Measurements from ENCODE around the gene GLS. TPM values are rescaled to one million over a fixed set of nuclear protein-coding genes. Genes with fewer than 3 reads are reported as not detected.

The GLS gene
- total RNA-seq, 1 donor from 2014 or later = 163 TPM

- Histone ChIP-seq H3K36me3 (ENCODE audit: control insufficient read depth in 3 of 3, insufficient read depth in 3 of 3, low read length in 3 of 3) (peaks cover 36 to 69% (median 61%) of the 10 kb centered on the region in 3 donors), H3K4me3 (ENCODE audit: low read length in 3 of 3) (no peak overlapping the region), H3K9me3 (ENCODE audit: control insufficient read depth in 3 of 3, low read length in 3 of 3) (no peaks in the 10 kb centered on the region), H3K27me3 (ENCODE audit: control insufficient read depth in 3 of 3, insufficient read depth in 3 of 3, low read length in 3 of 3) (no peaks in the 10 kb centered on the region), H3K4me1 (ENCODE audit: control insufficient read depth in 3 of 3, insufficient read depth in 3 of 3, low read length in 3 of 3) (peaks cover 5 to 8% (median 8%) of the 10 kb centered on the region in 3 donors), H3K27ac (ENCODE audit: low read depth, low read length) (no peak overlapping the region), H3K9ac (ENCODE audit: low read depth in 1 of 3, low read length in 3 of 3) (no peak overlapping the region)
Observed at GRCh38 chr2:191006997-191007783, 126.6 kb downstream of the GLS start.

DNA sequence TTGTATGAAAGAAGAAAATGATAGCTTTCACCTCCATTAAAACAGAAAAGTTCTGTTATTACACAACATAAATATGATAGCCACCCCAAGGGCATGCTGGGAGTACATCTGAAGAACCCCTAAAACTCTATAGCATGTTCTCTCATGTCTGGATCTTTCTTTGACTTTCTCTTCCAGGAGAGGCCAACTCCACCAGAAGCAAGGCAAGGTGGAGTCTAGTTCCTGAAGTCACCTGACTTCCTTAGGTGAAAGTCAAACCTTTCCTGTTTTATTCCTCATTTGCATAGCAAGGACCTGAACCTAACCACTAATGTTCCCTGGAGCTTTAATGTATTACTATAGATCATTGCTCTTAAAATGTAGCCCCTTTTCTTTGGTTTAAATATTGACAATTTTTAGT is 127.7 kb downstream of the GLS start:
- H3K9me3 ChIP-seq (ENCODE audit: control insufficient read depth in 3 of 3, low read length in 3 of 3) = no peaks in the 10 kb centered on the region
- no peaks in the 10 kb centered on the region for H3K27me3 ChIP-seq (ENCODE audit: control insufficient read depth in 3 of 3, insufficient read depth in 3 of 3, low read length in 3 of 3)
- H3K27ac ChIP-seq (ENCODE audit: low read depth, low read length) = no peak overlapping the region
- peaks cover 31 to 60% (median 50%) of the 10 kb centered on the region in 3 donors for H3K36me3 ChIP-seq (ENCODE audit: control insufficient read depth in 3 of 3, insufficient read depth in 3 of 3, low read length in 3 of 3)
- H3K9ac ChIP-seq (ENCODE audit: low read depth in 1 of 3, low read length in 3 of 3) = no peak overlapping the region
- H3K4me1 ChIP-seq (ENCODE audit: control insufficient read depth in 3 of 3, insufficient read depth in 3 of 3, low read length in 3 of 3) = peaks cover 13 to 19% (median 17%) of the 10 kb centered on the region in 3 donors
- no peak overlapping the region for H3K4me3 ChIP-seq (ENCODE audit: low read length in 3 of 3)

GRCh38 chr2:191009541-191010374 is 129.1 kb downstream of the GLS start:
- Histone ChIP-seq H3K27ac (ENCODE audit: low read depth, low read length) (no peak overlapping the region), H3K27me3 (ENCODE audit: control insufficient read depth in 3 of 3, insufficient read depth in 3 of 3, low read length in 3 of 3) (no peaks in the 10 kb centered on the region), H3K9me3 (ENCODE audit: control insufficient read depth in 3 of 3, low read length in 3 of 3) (no peaks in the 10 kb centered on the region), H3K9ac (ENCODE audit: low read depth in 1 of 3, low read length in 3 of 3) (no peak overlapping the region), H3K4me1 (ENCODE audit: control insufficient read depth in 3 of 3, insufficient read depth in 3 of 3, low read length in 3 of 3) (peaks cover 16 to 31% (median 23%) of the 10 kb centered on the region in 3 donors), H3K36me3 (ENCODE audit: control insufficient read depth in 3 of 3, insufficient read depth in 3 of 3, low read length in 3 of 3) (peaks cover 23 to 45% (median 37%) of the 10 kb centered on the region in 3 donors), H3K4me3 (ENCODE audit: low read length in 3 of 3) (no peak overlapping the region)

GRCh38 chr2:191010887-191011885 is 130.6 kb downstream of the GLS start:
- Histone ChIP-seq H3K27ac (ENCODE audit: low read depth, low read length) (no peak overlapping the region), H3K9me3 (ENCODE audit: control insufficient read depth in 3 of 3, low read length in 3 of 3) (no peaks in the 10 kb centered on the region), H3K36me3 (ENCODE audit: control insufficient read depth in 3 of 3, insufficient read depth in 3 of 3, low read length in 3 of 3) (peaks cover 12 to 31% (median 22%) of the 10 kb centered on the region in 3 donors), H3K27me3 (ENCODE audit: control insufficient read depth in 3 of 3, insufficient read depth in 3 of 3, low read length in 3 of 3) (no peaks in the 10 kb centered on the region), H3K4me3 (ENCODE audit: low read length in 3 of 3) (no peak overlapping the region), H3K9ac (ENCODE audit: low read depth in 1 of 3, low read length in 3 of 3) (no peak overlapping the region), H3K4me1 (ENCODE audit: control insufficient read depth in 3 of 3, insufficient read depth in 3 of 3, low read length in 3 of 3) (peaks cover 16 to 32% (median 23%) of the 10 kb centered on the region in 3 donors)

- Histone ChIP-seq H3K27ac (ENCODE audit: low read depth, low read length) (no peak overlapping the region), H3K9me3 (ENCODE audit: control insufficient read depth in 3 of 3, low read length in 3 of 3) (no peaks in the 10 kb centered on the region), H3K4me3 (ENCODE audit: low read length in 3 of 3) (peak overlapping the region in 1 of 3 donors; percentile 100), H3K9ac (ENCODE audit: low read depth in 1 of 3, low read length in 3 of 3) (no peak overlapping the region), H3K36me3 (ENCODE audit: control insufficient read depth in 3 of 3, insufficient read depth in 3 of 3, low read length in 3 of 3) (peaks cover 2 to 20% (median 12%) of the 10 kb centered on the region in 3 donors), H3K27me3 (ENCODE audit: control insufficient read depth in 3 of 3, insufficient read depth in 3 of 3, low read length in 3 of 3) (no peaks in the 10 kb centered on the region), H3K4me1 (ENCODE audit: control insufficient read depth in 3 of 3, insufficient read depth in 3 of 3, low read length in 3 of 3) (peaks cover 16 to 32% (median 23%) of the 10 kb centered on the region in 3 donors)
Observed at GRCh38 chr2:191012346-191012745, 131.7 kb downstream of the GLS start.

- Histone ChIP-seq H3K27me3 (ENCODE audit: control insufficient read depth in 3 of 3, insufficient read depth in 3 of 3, low read length in 3 of 3) (no peaks in the 10 kb centered on the region), H3K4me1 (ENCODE audit: control insufficient read depth in 3 of 3, insufficient read depth in 3 of 3, low read length in 3 of 3) (peaks cover 16 to 32% (median 23%) of the 10 kb centered on the region in 3 donors), H3K9ac (ENCODE audit: low read depth in 1 of 3, low read length in 3 of 3) (peak overlapping the region; percentile 93 to 96 (median 93)), H3K9me3 (ENCODE audit: control insufficient read depth in 3 of 3, low read length in 3 of 3) (no peaks in the 10 kb centered on the region), H3K27ac (ENCODE audit: low read depth, low read length) (peak overlapping the region; percentile 90), H3K36me3 (ENCODE audit: control insufficient read depth in 3 of 3, insufficient read depth in 3 of 3, low read length in 3 of 3) (peaks cover 2 to 13% (median 8%) of the 10 kb centered on the region in 3 donors), H3K4me3 (ENCODE audit: low read length in 3 of 3) (peak overlapping the region; percentile 94 to 100 (median 99))
Observed at GRCh38 chr2:191012845-191013681, 132.4 kb downstream of the GLS start.

- Histone ChIP-seq H3K4me1 (ENCODE audit: control insufficient read depth in 3 of 3, insufficient read depth in 3 of 3, low read length in 3 of 3) (peaks cover 16 to 32% (median 23%) of the 10 kb centered on the region in 3 donors), H3K9ac (ENCODE audit: low read depth in 1 of 3, low read length in 3 of 3) (peak overlapping the region; percentile 93 to 96 (median 93)), H3K27ac (ENCODE audit: low read depth, low read length) (peak overlapping the region; percentile 90), H3K36me3 (ENCODE audit: control insufficient read depth in 3 of 3, insufficient read depth in 3 of 3, low read length in 3 of 3) (peaks cover 2 to 9% (median 5%) of the 10 kb centered on the region in 3 donors), H3K9me3 (ENCODE audit: control insufficient read depth in 3 of 3, low read length in 3 of 3) (no peaks in the 10 kb centered on the region), H3K27me3 (ENCODE audit: control insufficient read depth in 3 of 3, insufficient read depth in 3 of 3, low read length in 3 of 3) (no peaks in the 10 kb centered on the region), H3K4me3 (ENCODE audit: low read length in 3 of 3) (peak overlapping the region; percentile 94 to 100 (median 99))
Observed at GRCh38 chr2:191013682-191013931, 133.0 kb downstream of the GLS start.

GRCh38 chr2:191013932-191014652 is 133.5 kb downstream of the GLS start, which contains the start of gene STAT1:
Gene STAT1, minus strand, starts transcription at chr2:191014171. Its CDS starts 4,168 bp downstream, at chr2:191010003.
- H3K36me3 ChIP-seq (ENCODE audit: control insufficient read depth in 3 of 3, insufficient read depth in 3 of 3, low read length in 3 of 3) = peaks cover under 1 to 5% (median 2%) of the 10 kb centered on the region in 3 donors
- no peaks in the 10 kb centered on the region for H3K9me3 ChIP-seq (ENCODE audit: control insufficient read depth in 3 of 3, low read length in 3 of 3)
- no peaks in the 10 kb centered on the region for H3K27me3 ChIP-seq (ENCODE audit: control insufficient read depth in 3 of 3, insufficient read depth in 3 of 3, low read length in 3 of 3)
- H3K4me3 ChIP-seq (ENCODE audit: low read length in 3 of 3) = peak within 1 kb of the TSS; percentile 94 to 100 (median 99)
- H3K4me1 ChIP-seq (ENCODE audit: control insufficient read depth in 3 of 3, insufficient read depth in 3 of 3, low read length in 3 of 3) = peaks cover 16 to 32% (median 23%) of the 10 kb centered on the region in 3 donors
- H3K9ac ChIP-seq (ENCODE audit: low read depth in 1 of 3, low read length in 3 of 3) = peak within 1 kb of the TSS; percentile 93 to 96 (median 93)
- peak within 1 kb of the TSS; percentile 90 for H3K27ac ChIP-seq (ENCODE audit: low read depth, low read length)

Data from skeletal muscle tissue (tissue), 4 donors.